Upper lobe of right lung (tissue), 1 donor: ENCODE results near the gene PDK2. TPM values are rescaled to one million over a fixed set of nuclear protein-coding genes. Genes with fewer than 3 reads are reported as not detected.

Experiments
- ATAC-seq: fragments of 200-7000 bp; cut with Tn5 transposase; one replicate; pipeline ENCODE4 v1.9.1; 2020; ENCODE audit warnings: mild to moderate bottlenecking, moderate library complexity
- DNase-seq: peaks from one replicate; pipeline ENCODE4 v3.0.0-alpha.2; 2020
- H3K27ac ChIP-seq: fragments of 200-600 bp; one replicate; pipeline ENCODE4 v1.8.0; 2022
- H3K27me3 ChIP-seq: fragments of 200-600 bp; one replicate; pipeline ENCODE4 v1.8.0; 2022; ENCODE audit warnings: mild to moderate bottlenecking
- H3K36me3 ChIP-seq: fragments of 200-600 bp; one replicate; pipeline ENCODE4 v1.8.0; 2022
- H3K4me1 ChIP-seq: fragments of 200-600 bp; one replicate; pipeline ENCODE4 v1.8.0; 2022
- H3K4me3 ChIP-seq: fragments of 200-600 bp; one replicate; pipeline ENCODE4 v1.8.0; 2022; ENCODE audit warnings: mild to moderate bottlenecking
- H3K9me3 ChIP-seq: fragments of 200-600 bp; one replicate; pipeline ENCODE4 v1.8.0; 2022
- intact Hi-C: fragments of 100-400 bp; cut with DNase I; formaldehyde crosslinking; loops from one replicate; pipeline ENCODE4 v1.11.0; 2022
- total RNA-seq: library from RNA; stranded (reverse); fragmentation: NEBNext Ultra II Directional; extraction: Animal tissue kit (Norgen Biotek cat#: 25700); gene quantifications from one replicate; pipeline ENCODE4 v1.2.1, GENCODE V29; 2021
- TF ChIP-seq, protein P1 (sequence below): fragments of 200-600 bp; IDR thresholded peaks from one replicate; pipeline ENCODE4 v1.8.0; 2022; ENCODE audit warnings: antibody characterized with exemption
- donor health status: DM: no; HTN: yes; CAD: no; lungs with severe emphysema.

PDK2 gene
- total RNA-seq, 1 donor from 2014 or later: 30.2 TPM

DNA sequence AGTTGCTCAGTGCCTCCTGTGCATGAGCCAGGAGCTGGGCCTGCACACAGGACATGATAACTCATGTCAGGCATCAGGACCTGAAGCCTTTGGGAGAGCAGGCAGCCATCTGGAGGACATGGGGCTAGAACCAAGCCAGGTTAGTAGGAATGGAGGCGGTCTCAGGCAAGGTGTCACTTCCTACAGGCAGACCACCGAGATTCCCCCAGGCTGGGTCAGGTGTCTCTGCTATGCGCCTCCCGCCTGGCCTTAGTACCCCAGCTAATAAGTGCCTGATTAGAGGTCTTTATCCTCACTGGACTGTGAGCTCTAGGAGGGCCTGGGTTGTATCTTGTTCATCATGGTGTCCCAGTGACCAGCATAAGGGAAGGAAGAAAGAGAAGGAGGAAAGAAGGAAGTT lies 19.2 kb downstream of the PDK2 start:
- Histone ChIP-seq H3K4me3 (no peak overlapping the region), H3K27ac (no peak overlapping the region)
- intact Hi-C loops: loop anchor here (10.0 kb wide), 1 partner anchor 50 kb away; the partner anchor contains the start of gene SGCA

DNA sequence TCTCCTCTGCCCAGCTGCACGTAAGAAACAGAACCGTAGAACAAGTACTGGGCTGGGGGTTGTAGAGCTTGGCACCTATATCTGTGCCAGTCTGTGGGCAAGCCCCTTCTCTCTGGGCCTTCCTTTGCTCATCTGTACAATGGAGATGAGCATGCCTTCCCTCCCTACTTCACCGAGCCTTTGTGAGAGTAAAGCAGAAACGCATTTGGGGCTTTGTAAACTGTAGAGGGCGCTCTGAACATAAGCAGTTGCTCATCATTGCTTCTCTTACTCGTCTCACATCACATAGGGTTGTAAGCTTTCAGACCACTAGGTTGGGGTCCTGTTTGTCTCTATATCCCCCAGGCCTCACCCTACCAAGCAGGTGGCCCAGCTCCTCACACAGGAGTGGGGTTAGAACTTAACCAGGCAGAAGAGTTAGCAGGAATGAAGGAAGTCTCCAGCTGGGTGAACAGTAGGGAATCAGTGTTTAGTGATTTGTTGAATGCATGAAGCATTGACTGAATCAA lies 19.8 kb downstream of the PDK2 start:
- no peaks in the 10 kb centered on the region for H3K9me3 ChIP-seq
- H3K36me3 ChIP-seq: no peaks in the 10 kb centered on the region
- TF ChIP-seq, protein P1, sequence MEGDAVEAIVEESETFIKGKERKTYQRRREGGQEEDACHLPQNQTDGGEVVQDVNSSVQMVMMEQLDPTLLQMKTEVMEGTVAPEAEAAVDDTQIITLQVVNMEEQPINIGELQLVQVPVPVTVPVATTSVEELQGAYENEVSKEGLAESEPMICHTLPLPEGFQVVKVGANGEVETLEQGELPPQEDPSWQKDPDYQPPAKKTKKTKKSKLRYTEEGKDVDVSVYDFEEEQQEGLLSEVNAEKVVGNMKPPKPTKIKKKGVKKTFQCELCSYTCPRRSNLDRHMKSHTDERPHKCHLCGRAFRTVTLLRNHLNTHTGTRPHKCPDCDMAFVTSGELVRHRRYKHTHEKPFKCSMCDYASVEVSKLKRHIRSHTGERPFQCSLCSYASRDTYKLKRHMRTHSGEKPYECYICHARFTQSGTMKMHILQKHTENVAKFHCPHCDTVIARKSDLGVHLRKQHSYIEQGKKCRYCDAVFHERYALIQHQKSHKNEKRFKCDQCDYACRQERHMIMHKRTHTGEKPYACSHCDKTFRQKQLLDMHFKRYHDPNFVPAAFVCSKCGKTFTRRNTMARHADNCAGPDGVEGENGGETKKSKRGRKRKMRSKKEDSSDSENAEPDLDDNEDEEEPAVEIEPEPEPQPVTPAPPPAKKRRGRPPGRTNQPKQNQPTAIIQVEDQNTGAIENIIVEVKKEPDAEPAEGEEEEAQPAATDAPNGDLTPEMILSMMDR: peak; percentile 58
- DNase-seq (no peak), ATAC-seq (peak; percentile 27)
- peaks cover 15% of the 10 kb centered on the region for H3K4me1 ChIP-seq
- intact Hi-C loops: loop anchor here (10.0 kb wide), 1 partner anchor 50 kb away; the partner anchor contains the start of gene SGCA
- H3K27me3 ChIP-seq: peaks cover 27% of the 10 kb centered on the region
- H3K27ac ChIP-seq: no peak overlapping the region
- no peak overlapping the region for H3K4me3 ChIP-seq

More for the DNA sequence above, 19.2 kb downstream of the PDK2 start:
- no peaks in the 10 kb centered on the region for H3K9me3 ChIP-seq
- TF ChIP-seq, protein P1: no peak
- ATAC-seq: no peak
- peaks cover 27% of the 10 kb centered on the region for H3K27me3 ChIP-seq
- no peaks in the 10 kb centered on the region for H3K36me3 ChIP-seq
- DNase-seq: no peak
- H3K4me1 ChIP-seq: peaks cover 15% of the 10 kb centered on the region

DNA sequence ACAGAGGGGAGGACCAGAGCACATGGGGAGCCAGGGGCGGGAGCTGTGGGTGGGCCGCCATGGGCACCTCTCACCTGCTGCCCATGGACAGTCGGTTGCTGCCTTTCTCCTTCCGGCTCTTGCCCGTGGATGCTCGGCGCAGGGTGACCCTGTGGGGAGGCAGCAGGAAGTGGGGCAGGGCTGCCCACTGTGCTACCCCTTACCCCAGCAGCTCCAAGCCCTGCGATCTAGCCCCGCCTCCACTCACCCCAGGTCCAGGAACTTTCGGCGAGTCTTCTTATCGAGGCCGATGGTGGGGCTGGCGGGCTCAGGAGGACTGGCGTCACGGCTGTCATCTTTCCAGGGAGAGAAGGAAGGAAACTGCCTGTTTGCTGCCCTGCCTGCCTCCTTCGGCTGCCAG lies 20.6 kb downstream of the PDK2 start:
- no peaks in the 10 kb centered on the region for H3K36me3 ChIP-seq
- no peak overlapping the region for H3K27ac ChIP-seq
- ATAC-seq: no peak
- intact Hi-C loops: loop anchor here (10.0 kb wide), 1 partner anchor 49 kb away; the partner anchor contains the start of gene SGCA
- peaks cover 27% of the 10 kb centered on the region for H3K27me3 ChIP-seq
- no peak for DNase-seq
- no peaks in the 10 kb centered on the region for H3K9me3 ChIP-seq
- TF ChIP-seq, protein P1: no peak
- H3K4me3 ChIP-seq: no peak overlapping the region
- peaks cover 15% of the 10 kb centered on the region for H3K4me1 ChIP-seq

GRCh38 chr17:50117202-50118051 lies 22.3 kb downstream of the PDK2 start:
- TF ChIP-seq, protein P1: peak; percentile 54
- intact Hi-C loops: loop anchor here (10.0 kb wide), 1 partner anchor 47 kb away; the partner anchor contains the start of gene SGCA
- H3K4me3 ChIP-seq: peak overlapping the region; percentile 14
- no peak overlapping the region for H3K27ac ChIP-seq
- H3K36me3 ChIP-seq: no peaks in the 10 kb centered on the region
- H3K27me3 ChIP-seq: peaks cover 27% of the 10 kb centered on the region
- peaks cover 11% of the 10 kb centered on the region for H3K4me1 ChIP-seq
- DNase-seq (peak; percentile 82), ATAC-seq (peak; percentile 84)
- no peaks in the 10 kb centered on the region for H3K9me3 ChIP-seq

GRCh38 chr17:50118076-50118827 lies 23.1 kb downstream of the PDK2 start:
- Histone ChIP-seq H3K36me3 (no peaks in the 10 kb centered on the region), H3K27ac (no peak overlapping the region), H3K4me1 (peaks cover 14% of the 10 kb centered on the region), H3K27me3 (peaks cover 27% of the 10 kb centered on the region), H3K4me3 (no peak overlapping the region), H3K9me3 (no peaks in the 10 kb centered on the region)
- TF ChIP-seq, protein P1: no peak
- DNase-seq (no peak), ATAC-seq (no peak)
- intact Hi-C loops: loop anchor here (10.0 kb wide), 1 partner anchor 47 kb away; the partner anchor contains the start of gene SGCA
